ENCODE measurements around the gene LPCAT4. TPM values are rescaled to one million over a fixed set of nuclear protein-coding genes. Genes with fewer than 3 reads are reported as not detected.

The LPCAT4 gene
- total and polyA plus RNA-seq, 9 donors = 8.9 to 44.3 (median 33.8) TPM

DNA sequence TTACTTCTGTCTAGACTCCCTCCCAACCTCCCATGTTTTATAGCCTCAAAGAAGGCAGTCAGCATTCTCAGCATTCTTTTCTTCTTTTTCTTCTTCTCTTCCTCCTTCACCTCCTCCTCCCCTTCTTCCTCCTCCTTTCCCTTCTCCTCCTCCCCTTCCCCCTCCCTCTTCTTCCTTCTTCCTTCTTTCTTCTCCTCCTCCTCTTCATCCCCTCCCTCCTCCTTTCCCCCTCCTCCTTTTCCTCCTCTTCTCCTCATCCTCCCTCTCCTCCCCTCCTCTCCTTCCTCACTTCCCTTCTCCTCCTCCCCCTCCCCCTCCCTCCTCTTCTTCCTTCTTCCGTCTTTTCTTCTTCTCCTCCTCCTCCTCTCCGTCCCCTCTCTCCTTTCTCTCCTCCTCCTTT is 3.6 kb upstream of the LPCAT4 start:
- 28 to 58% (median 49%) methylated on average over 2 of the region's 2 CpGs for WGBS, 3 donors
- Histone ChIP-seq H3K9me3 (no peaks in the 10 kb centered on the region), H3K27me3 (no peaks in the 10 kb centered on the region), H3K4me1 (ENCODE audit: insufficient read depth) (no peaks in the 10 kb centered on the region), H3K27ac (no peak overlapping the region), H3K4me3 (no peak overlapping the region), H3K36me3 (no peaks in the 10 kb centered on the region)
- intact Hi-C loops (cut with DNase I) = loop anchor here in 1 of 4 donors (5.0 kb wide), 1 partner anchor 263 kb away; no protein-coding TSS in a partner anchor
- TF ChIP-seq EP300 (IDR thresholded peaks at IDR 0.05) (no peak), POLR2A (IDR thresholded peaks at IDR 0.05) (no peak)
- TF ChIP-seq, protein P1, sequence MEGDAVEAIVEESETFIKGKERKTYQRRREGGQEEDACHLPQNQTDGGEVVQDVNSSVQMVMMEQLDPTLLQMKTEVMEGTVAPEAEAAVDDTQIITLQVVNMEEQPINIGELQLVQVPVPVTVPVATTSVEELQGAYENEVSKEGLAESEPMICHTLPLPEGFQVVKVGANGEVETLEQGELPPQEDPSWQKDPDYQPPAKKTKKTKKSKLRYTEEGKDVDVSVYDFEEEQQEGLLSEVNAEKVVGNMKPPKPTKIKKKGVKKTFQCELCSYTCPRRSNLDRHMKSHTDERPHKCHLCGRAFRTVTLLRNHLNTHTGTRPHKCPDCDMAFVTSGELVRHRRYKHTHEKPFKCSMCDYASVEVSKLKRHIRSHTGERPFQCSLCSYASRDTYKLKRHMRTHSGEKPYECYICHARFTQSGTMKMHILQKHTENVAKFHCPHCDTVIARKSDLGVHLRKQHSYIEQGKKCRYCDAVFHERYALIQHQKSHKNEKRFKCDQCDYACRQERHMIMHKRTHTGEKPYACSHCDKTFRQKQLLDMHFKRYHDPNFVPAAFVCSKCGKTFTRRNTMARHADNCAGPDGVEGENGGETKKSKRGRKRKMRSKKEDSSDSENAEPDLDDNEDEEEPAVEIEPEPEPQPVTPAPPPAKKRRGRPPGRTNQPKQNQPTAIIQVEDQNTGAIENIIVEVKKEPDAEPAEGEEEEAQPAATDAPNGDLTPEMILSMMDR (IDR thresholded peaks at IDR 0.05) = no peak
- no peak for DNase-seq

DNA sequence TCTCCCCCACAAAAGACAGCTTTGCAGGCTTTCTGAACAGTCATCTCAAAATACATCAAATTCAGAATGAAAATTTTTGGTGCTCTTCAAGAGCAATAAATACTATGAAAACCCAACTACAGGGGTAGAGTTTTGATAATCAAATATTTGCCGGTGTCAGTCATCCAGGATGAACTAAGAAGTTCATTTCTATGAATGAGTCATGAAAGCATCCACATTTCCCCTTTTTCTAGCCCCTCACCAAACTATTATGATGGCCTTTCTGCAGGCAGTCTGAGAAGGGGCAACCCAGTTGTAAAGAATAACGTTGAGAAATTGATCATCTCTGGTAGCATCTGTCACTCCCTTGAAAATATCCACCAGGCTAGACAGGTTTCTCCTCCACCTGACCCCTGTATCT is 3.1 kb upstream of the LPCAT4 start:
- Histone ChIP-seq H3K9me3 (no peaks in the 10 kb centered on the region), H3K36me3 (no peaks in the 10 kb centered on the region), H3K4me1 (ENCODE audit: insufficient read depth) (no peaks in the 10 kb centered on the region), H3K4me3 (no peak overlapping the region), H3K27me3 (no peaks in the 10 kb centered on the region), H3K27ac (no peak overlapping the region)
- intact Hi-C loops (cut with DNase I) = loop anchor here in 1 of 4 donors (5.0 kb wide), 1 partner anchor 263 kb away; no protein-coding TSS in a partner anchor
- WGBS, 3 donors = 45 to 55% (median 47%) methylated on average over 2 of the region's 2 CpGs
- DNase-seq = no peak
- TF ChIP-seq EP300 (IDR thresholded peaks at IDR 0.05) (no peak), POLR2A (IDR thresholded peaks at IDR 0.05) (no peak)
- TF ChIP-seq, protein P1 (IDR thresholded peaks at IDR 0.05) = no peak

DNA sequence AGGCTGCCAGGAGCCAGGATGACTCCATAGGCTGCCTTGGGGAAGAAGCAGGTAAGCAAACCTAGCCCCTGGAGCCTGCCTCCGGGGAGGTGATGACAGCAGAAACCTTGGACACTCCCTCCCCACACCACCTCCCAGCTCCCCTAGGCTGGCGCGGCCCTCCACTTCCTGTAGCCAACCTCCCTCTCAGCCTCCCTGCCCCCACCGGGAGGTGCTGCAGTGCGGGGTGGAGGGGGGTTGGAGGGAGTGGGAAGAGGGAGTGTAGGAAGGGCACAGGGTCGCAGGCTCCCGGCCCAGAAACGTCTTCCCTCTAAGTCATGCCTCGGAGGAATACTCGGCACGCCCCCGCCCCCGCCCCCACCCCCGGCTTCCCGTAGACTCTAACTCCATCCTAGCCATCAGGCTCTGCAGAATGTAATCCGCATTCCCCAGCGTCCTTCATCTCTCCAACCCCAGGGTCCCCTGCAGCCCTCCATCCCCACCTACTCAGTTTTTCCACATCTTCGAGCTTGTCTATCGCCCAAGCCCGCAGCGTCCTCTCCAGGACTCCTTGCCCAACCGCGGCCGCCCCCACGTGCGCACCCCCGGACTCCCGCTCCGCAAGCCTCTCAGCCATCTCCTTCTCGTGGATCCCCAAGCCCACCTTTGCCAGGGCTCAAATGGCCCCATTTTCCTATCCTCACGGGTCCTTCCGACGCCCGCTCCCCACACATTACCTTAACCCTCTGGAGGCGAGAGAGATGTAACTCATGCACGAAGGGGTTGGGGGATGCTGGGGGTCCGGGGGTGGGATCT is 528 bp downstream of the LPCAT4 start:
- no peaks in the 10 kb centered on the region for H3K36me3 ChIP-seq
- peak; percentile 69 to 82 (median 78) for DNase-seq
- no peaks in the 10 kb centered on the region for H3K4me1 ChIP-seq (ENCODE audit: insufficient read depth)
- TF ChIP-seq POLR2A (IDR thresholded peaks at IDR 0.05) (no peak), EP300 (IDR thresholded peaks at IDR 0.05) (no peak)
- TF ChIP-seq, protein P1 (IDR thresholded peaks at IDR 0.05) = no peak
- peak overlapping the region; percentile 11 to 99 for H3K27ac ChIP-seq
- H3K27me3 ChIP-seq = no peaks in the 10 kb centered on the region
- WGBS, 3 donors = 0 to 1% (median 1%) methylated on average over 35 to 37 of the region's 37 CpGs
- H3K4me3 ChIP-seq = peak overlapping the region; percentile 80
- no peaks in the 10 kb centered on the region for H3K9me3 ChIP-seq
- intact Hi-C loops (cut with DNase I) = loop anchor here in 1 of 4 donors (10.0 kb wide), 1 partner anchor 132 kb away; no protein-coding TSS in a partner anchor

DNA sequence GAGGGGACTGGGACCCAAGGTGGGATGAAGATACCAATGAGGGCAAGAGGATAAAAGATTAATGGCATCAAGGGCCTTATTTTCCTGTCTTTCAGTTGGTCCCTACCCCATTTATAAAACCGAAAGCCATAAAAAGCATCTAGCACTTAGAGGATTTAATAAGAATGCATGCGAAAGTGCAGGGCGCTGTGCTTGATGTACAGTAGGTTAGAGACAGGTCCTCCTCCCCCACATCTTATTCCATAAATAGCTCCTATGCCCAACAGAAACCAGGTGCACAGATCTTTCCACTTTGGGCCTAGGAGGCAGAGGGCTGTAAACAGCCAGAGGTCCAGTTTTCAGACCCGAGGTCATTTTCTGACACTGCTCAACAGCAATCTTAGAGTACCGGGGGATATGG is 1.2 kb downstream of the LPCAT4 start:
- 23 to 33% (median 26%) methylated on average over 5 of the region's 5 CpGs for WGBS, 3 donors
- H3K4me3 ChIP-seq = peak overlapping the region; percentile 80
- intact Hi-C loops (cut with DNase I) = loop anchor here in 1 of 4 donors (10.0 kb wide), 1 partner anchor 131 kb away; no protein-coding TSS in a partner anchor
- H3K27ac ChIP-seq = peak overlapping the region; percentile 11 to 99
- H3K9me3 ChIP-seq = no peaks in the 10 kb centered on the region
- H3K36me3 ChIP-seq = no peaks in the 10 kb centered on the region
- H3K4me1 ChIP-seq (ENCODE audit: insufficient read depth) = no peaks in the 10 kb centered on the region
- H3K27me3 ChIP-seq = no peaks in the 10 kb centered on the region
- DNase-seq = no peak
- TF ChIP-seq, protein P1 (IDR thresholded peaks at IDR 0.05) = no peak
- TF ChIP-seq POLR2A (IDR thresholded peaks at IDR 0.05) = no peak
- TF ChIP-seq EP300 (IDR thresholded peaks at IDR 0.05) = no peak

Data from ovary (tissue), 9 donors.